Stimulated activated naive CD8-positive, alpha-beta T cell treated with anti-CD3 and anti-CD28 coated beads, Interleukin-15, Interleukin-2, amounts not matched to agents 100 ng/mL and 50 ng/mL, for 24 hours (primary cell): ENCODE results near the gene TCF12.

Experiments
- H3K27ac Mint-ChIP-seq: one replicate; pipeline ENCODE4 v1.8.0; 2021; ENCODE audit warnings: mild to moderate bottlenecking, mixed read lengths
- H3K27me3 Mint-ChIP-seq: one replicate; pipeline ENCODE4 v1.8.0; 2021; ENCODE audit warnings: mixed read lengths
- H3K36me3 Mint-ChIP-seq: one replicate; pipeline ENCODE4 v1.8.0; 2021; ENCODE audit warnings: low read depth, mixed read lengths
- H3K4me1 Mint-ChIP-seq: one replicate; pipeline ENCODE4 v1.8.0; 2021; ENCODE audit warnings: low read depth, mixed read lengths
- H3K4me3 Mint-ChIP-seq: one replicate; pipeline ENCODE4 v1.8.0; 2021; ENCODE audit warnings: mild to moderate bottlenecking, mixed read lengths
- H3K9me3 Mint-ChIP-seq: one replicate; pipeline ENCODE4 v1.8.0; 2021; ENCODE audit warnings: mixed read lengths

The TCF12 gene

GRCh38 chr15:57324590-57324890, 406.1 kb downstream of the TCF12 start:
- Mint-ChIP-seq H3K4me1 (peaks cover 3% of the 10 kb centered on the region), H3K9me3 (no peaks in the 10 kb centered on the region), H3K36me3 (no peaks in the 10 kb centered on the region), H3K27ac (no peak overlapping the region), H3K27me3 (peaks cover 3% of the 10 kb centered on the region), H3K4me3 (no peak overlapping the region)

DNA sequence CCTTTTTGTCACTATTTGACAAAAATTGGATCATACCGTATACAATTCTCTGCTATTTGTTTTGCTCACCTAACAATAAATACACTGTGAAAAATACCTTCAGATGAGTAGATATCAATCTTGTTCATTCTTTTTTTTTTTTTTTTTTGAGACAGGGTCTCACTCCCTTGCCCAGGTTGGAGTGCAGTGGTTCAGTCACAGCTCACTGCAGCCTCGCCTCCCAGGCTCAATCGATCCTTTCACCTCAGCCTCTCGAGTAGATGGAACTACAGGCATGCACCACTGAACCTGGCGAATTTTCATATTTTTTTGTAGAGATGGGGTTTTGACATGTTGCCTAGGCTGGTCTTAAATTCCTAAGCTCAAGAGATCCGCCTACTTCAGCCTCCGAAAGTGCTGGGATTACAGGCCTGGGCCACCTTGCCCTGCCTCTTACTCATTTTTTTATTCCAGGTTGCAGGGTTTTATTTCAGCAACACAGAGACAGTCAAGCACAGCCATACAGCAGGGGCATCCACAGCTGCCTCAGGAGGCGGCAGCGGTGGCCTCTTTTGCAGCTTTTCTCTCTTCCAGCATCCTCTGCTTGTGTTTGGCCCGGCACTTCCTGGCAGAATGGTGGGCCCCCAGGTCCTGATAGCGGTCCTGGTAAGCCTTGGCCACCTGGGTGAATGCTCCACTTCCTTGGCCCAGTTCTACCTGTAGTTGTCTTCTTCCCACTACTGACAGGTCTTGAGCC, 406.7 kb downstream of the TCF12 start:
- Mint-ChIP-seq H3K4me3 (no peak overlapping the region), H3K27ac (no peak overlapping the region), H3K27me3 (peaks cover 6% of the 10 kb centered on the region), H3K9me3 (no peaks in the 10 kb centered on the region), H3K4me1 (peaks cover 3% of the 10 kb centered on the region), H3K36me3 (no peaks in the 10 kb centered on the region)

- H3K36me3 Mint-ChIP-seq: no peaks in the 10 kb centered on the region
- peaks cover 11% of the 10 kb centered on the region for H3K27me3 Mint-ChIP-seq
- no peak overlapping the region for H3K27ac Mint-ChIP-seq
- H3K9me3 Mint-ChIP-seq: no peaks in the 10 kb centered on the region
- no peak overlapping the region for H3K4me3 Mint-ChIP-seq
- H3K4me1 Mint-ChIP-seq: peaks cover 8% of the 10 kb centered on the region
Measured at GRCh38 chr15:57326196-57326595, 407.8 kb downstream of the TCF12 start.

DNA sequence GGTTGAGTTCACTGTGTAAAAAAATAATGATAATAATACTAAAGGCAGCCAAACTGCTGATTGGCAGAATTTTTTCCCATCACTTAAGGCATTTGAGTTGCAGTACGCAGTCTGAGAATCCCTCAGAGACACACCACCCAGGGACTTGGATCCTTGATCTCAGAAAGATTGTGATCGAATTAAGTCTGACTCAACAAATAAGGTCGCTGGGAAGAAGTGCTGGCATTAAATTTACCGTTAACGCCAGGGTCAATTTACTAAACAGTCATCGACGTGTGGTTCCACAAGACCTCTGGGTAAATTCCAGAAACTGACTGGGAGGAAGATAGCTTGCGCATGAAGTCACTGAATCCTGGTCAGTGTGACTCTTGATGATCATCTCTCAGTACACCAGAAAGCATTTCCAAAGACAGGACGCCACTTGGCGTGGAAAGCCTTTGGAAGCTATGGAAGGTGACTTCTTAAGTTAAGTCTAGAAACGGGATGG, 409.6 kb downstream of the TCF12 start:
- Mint-ChIP-seq H3K9me3 (no peaks in the 10 kb centered on the region), H3K36me3 (no peaks in the 10 kb centered on the region), H3K27ac (no peak overlapping the region), H3K4me1 (peaks cover 8% of the 10 kb centered on the region), H3K4me3 (no peak overlapping the region), H3K27me3 (peaks cover 11% of the 10 kb centered on the region)

- Mint-ChIP-seq H3K9me3 (no peaks in the 10 kb centered on the region), H3K27me3 (peaks cover 11% of the 10 kb centered on the region), H3K36me3 (no peaks in the 10 kb centered on the region), H3K27ac (no peak overlapping the region), H3K4me3 (no peak overlapping the region), H3K4me1 (peaks cover 8% of the 10 kb centered on the region)
Measured at GRCh38 chr15:57328479-57328878, 410.0 kb downstream of the TCF12 start.

DNA sequence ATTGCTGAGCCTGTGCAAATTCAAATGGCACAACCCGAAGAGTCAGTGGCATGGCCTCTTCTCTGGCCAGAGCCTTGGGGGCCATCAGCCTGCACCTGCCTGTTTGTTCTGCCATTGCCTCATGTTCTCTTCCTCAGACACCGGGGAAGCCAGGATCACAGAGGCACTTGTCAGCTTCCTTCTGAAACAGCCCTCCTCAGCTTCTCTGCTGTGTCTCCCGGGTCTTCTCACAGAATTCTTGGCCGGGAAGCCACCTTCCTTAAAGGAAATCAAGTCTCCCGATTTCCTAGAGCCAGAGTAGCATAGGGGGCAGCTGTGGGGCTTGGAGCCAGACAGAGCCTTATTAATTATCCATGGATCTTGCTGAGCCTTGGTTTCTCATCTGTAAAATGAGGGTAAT, 410.5 kb downstream of the TCF12 start:
- peaks cover 8% of the 10 kb centered on the region for H3K4me1 Mint-ChIP-seq
- no peak overlapping the region for H3K4me3 Mint-ChIP-seq
- H3K27ac Mint-ChIP-seq: no peak overlapping the region
- peaks cover 11% of the 10 kb centered on the region for H3K27me3 Mint-ChIP-seq
- H3K9me3 Mint-ChIP-seq: no peaks in the 10 kb centered on the region
- H3K36me3 Mint-ChIP-seq: no peaks in the 10 kb centered on the region

- H3K4me1 Mint-ChIP-seq: peaks cover 6% of the 10 kb centered on the region
- no peaks in the 10 kb centered on the region for H3K9me3 Mint-ChIP-seq
- no peak overlapping the region for H3K27ac Mint-ChIP-seq
- no peak overlapping the region for H3K4me3 Mint-ChIP-seq
- H3K27me3 Mint-ChIP-seq: peaks cover 14% of the 10 kb centered on the region
- no peaks in the 10 kb centered on the region for H3K36me3 Mint-ChIP-seq
Measured at GRCh38 chr15:57329582-57330367, 411.3 kb downstream of the TCF12 start.

DNA sequence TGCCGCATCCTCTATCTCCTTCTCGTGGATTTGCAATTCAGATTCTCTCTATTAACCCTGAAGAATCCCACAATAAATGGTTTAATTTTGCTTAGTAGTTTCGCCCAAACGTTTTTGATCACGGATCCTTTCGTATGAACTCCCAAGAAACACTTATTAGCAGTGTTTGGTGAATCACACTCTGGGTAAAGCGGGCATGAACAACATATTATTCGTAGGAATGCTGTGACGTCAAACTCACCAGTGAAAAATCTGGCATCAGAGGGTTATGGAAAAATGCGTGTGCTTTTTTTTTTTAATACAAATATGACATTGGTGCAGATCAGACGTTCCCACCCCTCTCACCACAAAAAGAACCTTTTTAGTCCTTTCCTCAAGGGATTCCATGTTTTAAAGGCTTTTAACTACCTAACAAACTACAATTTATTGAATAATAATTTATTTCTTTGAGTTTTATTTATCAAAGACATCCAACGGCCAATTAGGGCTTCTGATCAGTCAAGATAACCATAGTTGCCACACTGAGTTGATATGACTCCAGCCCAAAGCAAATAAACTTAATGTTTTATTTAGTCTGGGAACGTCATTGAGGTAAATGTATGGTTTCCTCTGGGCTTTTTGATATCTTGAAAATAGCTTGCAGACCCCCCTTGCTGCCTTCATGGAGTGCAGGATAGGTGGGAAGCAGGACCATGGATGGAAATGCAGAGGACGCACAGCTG, 412.3 kb downstream of the TCF12 start:
- peaks cover 14% of the 10 kb centered on the region for H3K27me3 Mint-ChIP-seq
- no peaks in the 10 kb centered on the region for H3K36me3 Mint-ChIP-seq
- H3K9me3 Mint-ChIP-seq: no peaks in the 10 kb centered on the region
- H3K27ac Mint-ChIP-seq: no peak overlapping the region
- no peak overlapping the region for H3K4me3 Mint-ChIP-seq
- peaks cover 5% of the 10 kb centered on the region for H3K4me1 Mint-ChIP-seq

- peaks cover 17% of the 10 kb centered on the region for H3K27me3 Mint-ChIP-seq
- no peak overlapping the region for H3K27ac Mint-ChIP-seq
- H3K4me3 Mint-ChIP-seq: no peak overlapping the region
- no peaks in the 10 kb centered on the region for H3K9me3 Mint-ChIP-seq
- no peaks in the 10 kb centered on the region for H3K36me3 Mint-ChIP-seq
- peaks cover 5% of the 10 kb centered on the region for H3K4me1 Mint-ChIP-seq
Measured at GRCh38 chr15:57332326-57332725, 413.9 kb downstream of the TCF12 start.

DNA sequence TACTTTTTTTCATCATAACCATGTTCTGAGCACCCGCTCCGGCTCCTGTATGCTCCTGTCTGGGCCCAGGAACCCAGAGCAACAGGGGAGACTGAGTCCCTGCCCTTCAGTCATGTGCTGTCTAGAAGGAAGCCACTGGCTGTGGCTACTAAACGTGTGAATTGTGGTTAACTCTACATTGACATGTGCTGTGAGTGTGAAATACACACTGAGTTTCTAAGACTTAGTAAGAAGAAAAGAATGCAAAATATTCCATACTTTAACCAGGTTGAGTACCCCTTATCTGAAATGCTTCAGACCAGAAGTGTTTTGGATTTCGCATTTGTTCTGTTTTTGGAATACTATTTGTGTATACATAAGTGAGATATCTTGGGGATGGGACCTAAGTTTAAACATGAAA, 415.0 kb downstream of the TCF12 start:
- H3K9me3 Mint-ChIP-seq: no peaks in the 10 kb centered on the region
- no peak overlapping the region for H3K27ac Mint-ChIP-seq
- H3K4me3 Mint-ChIP-seq: no peak overlapping the region
- no peaks in the 10 kb centered on the region for H3K36me3 Mint-ChIP-seq
- peaks cover 5% of the 10 kb centered on the region for H3K4me1 Mint-ChIP-seq
- H3K27me3 Mint-ChIP-seq: peaks cover 17% of the 10 kb centered on the region

- no peak overlapping the region for H3K27ac Mint-ChIP-seq
- H3K27me3 Mint-ChIP-seq: peaks cover 17% of the 10 kb centered on the region
- no peak overlapping the region for H3K4me3 Mint-ChIP-seq
- no peaks in the 10 kb centered on the region for H3K36me3 Mint-ChIP-seq
- no peaks in the 10 kb centered on the region for H3K9me3 Mint-ChIP-seq
- peaks cover 5% of the 10 kb centered on the region for H3K4me1 Mint-ChIP-seq
Measured at GRCh38 chr15:57334257-57334656, 415.8 kb downstream of the TCF12 start.

DNA sequence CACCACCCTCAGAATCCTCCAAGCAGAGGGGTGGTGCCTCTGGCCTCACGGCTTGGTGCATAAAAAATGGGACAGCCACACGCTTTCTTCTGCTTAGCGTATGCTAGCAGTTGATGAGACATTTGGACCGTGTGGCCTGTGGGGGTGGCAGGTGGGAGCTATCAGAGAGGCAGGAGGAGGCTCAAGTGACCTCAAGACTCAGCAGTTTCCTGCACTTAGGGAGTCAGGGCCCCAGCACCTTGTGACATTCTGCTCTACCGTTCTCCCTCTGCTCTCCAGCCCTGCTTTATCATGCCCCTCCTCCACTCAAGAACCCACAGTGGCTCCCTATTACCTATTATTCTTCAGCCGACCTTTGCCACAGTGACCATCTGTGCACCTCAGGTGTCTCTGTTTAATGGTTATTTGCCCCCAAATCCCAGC, 416.9 kb downstream of the TCF12 start:
- peaks cover 12% of the 10 kb centered on the region for H3K27me3 Mint-ChIP-seq
- peaks cover 3% of the 10 kb centered on the region for H3K4me1 Mint-ChIP-seq
- no peaks in the 10 kb centered on the region for H3K36me3 Mint-ChIP-seq
- no peak overlapping the region for H3K27ac Mint-ChIP-seq
- H3K4me3 Mint-ChIP-seq: no peak overlapping the region
- H3K9me3 Mint-ChIP-seq: no peaks in the 10 kb centered on the region

DNA sequence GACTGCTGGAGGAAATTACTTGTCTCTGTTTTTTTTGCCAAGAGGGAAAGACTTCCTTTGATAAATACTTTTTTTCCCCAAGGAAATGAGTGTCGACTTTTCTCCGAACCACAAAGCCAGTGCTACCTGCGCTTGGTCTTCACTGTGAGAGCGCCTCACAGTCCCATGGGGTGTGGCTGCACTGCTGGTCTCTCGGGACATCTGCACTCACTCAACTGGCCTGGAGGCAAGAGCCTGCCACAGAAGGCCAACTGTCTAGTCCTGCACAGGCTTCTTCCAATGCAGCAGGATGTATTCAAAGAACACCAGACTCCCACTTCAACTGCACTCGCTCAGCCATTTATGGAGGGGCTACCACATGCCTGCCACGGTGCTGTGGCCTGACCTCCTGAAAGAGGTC, 417.3 kb downstream of the TCF12 start:
- Mint-ChIP-seq H3K4me1 (no peaks in the 10 kb centered on the region), H3K27ac (no peak overlapping the region), H3K9me3 (no peaks in the 10 kb centered on the region), H3K4me3 (no peak overlapping the region), H3K27me3 (peaks cover 11% of the 10 kb centered on the region), H3K36me3 (no peaks in the 10 kb centered on the region)

GRCh38 chr15:57337868-57338411, 419.5 kb downstream of the TCF12 start:
- Mint-ChIP-seq H3K27ac (no peak overlapping the region), H3K4me1 (no peaks in the 10 kb centered on the region), H3K9me3 (no peaks in the 10 kb centered on the region), H3K27me3 (peaks cover 11% of the 10 kb centered on the region), H3K4me3 (no peak overlapping the region), H3K36me3 (no peaks in the 10 kb centered on the region)

DNA sequence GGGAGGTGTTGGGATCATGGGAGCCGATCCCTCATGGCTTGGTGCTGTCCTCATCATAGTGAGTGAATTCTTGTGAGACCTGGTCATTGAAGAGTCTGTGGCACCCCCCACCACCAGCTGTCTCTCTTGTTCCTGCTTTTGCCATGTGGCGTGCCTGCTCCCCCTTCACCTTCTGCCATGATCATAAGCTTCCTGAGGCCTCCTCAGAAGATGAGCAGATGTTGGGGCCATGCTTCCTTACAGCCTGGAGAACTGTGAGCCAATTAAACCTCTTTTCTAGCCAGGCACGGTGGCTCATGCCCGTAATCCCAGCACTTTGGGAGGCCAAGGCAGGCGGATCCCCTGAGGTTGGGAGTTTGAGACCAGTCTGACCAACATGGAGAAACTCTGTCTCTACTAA, 420.9 kb downstream of the TCF12 start:
- Mint-ChIP-seq H3K9me3 (no peaks in the 10 kb centered on the region), H3K4me3 (no peak overlapping the region), H3K4me1 (no peaks in the 10 kb centered on the region), H3K27ac (no peak overlapping the region), H3K36me3 (no peaks in the 10 kb centered on the region), H3K27me3 (peaks cover 8% of the 10 kb centered on the region)
